ENCODE measurements around the gene PLA1A.
"Not testable (repeated sequence)": the region's sequence is repeated elsewhere in the genome, so short reads cannot be mapped to it uniquely, and the experiment has no call there.

PLA1A gene

DNA sequence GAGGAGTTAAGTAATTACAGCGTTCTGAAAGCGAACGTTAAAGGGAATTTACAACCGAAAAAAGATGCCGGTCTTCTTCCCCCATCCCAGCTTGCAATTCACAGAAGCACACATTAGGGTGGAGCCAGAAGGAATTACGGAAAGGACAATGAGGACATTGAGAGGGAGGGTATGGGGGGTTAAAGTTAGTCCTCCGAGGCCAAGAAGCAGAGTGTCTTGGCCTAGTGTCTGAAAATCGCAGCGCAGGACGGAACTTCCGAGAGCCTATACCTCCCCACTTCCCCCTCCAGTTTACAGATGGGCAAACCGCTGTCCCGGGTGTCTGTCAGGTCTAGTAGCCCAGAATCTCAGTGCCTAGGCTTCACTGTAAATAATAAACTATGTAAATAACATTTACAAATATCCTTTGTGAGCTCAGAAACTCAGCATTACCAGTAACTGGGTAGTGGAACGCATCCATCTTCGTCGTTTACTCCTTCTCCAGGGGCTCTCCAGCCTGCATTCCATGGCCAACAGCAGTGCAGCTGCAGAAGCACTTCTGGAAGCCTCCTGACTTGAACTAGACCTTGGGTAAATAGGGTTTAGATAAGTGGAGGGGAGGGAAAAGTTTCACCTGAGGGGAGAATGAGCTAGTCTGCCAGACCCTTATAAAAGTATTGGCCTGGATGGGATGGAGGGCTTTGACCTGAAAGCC lies 17.5 kb upstream of the PLA1A start:
- peak in 1 of 2 donors; percentile 58 for DNase-seq

DNA sequence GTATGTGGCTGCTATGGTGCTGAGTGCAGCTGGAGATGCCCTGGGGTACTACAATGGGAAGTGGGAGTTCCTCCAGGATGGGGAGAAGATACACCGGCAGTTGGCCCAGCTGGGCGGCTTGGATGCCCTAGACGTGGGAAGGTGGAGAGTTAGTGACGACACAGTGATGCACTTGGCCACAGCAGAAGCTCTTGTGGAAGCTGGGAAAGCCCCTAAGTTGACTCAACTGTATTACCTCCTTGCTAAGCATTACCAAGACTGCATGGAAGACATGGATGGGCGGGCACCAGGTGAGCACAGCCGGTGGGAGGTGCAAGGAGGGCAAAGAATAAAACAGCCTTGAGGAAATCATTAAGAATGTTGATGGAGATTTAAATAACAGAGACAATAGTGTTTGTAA lies 15.5 kb upstream of the PLA1A start:
- peak; percentile 22 to 49 for DNase-seq

GRCh38 chr3:119585208-119585607 lies 12.5 kb upstream of the PLA1A start:
- DNase-seq: no peak

DNA sequence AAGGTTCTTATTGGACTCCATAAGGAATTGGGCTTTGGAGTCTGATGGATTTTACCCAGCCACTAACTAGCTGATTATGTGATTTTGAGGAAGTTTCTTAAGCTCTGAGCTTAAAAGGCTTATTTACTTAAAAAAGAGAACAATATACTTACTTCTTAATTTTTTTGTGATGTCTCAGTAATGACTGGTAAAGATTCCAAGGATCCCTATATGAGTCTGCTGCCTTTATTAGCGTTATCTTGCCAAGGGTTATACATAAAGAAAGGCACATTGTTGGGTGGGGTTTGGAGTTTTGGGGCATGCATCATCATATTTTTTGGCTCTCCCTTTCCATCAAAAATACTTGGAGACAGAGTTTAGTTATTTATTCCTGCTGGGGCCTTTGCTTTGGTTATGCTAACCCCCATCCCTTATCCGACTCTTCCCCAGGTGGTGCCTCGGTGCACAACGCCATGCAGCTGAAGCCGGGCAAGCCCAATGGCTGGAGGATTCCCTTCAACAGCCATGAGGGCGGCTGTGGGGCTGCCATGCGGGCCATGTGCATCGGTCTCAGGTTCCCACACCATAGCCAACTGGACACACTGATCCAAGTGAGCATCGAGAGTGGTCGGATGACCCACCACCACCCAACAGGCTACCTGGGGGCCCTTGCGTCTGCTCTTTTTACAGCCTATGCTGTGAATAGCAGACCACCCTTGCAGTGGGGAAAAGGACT lies 11.7 kb upstream of the PLA1A start:
- no peak for DNase-seq

DNA sequence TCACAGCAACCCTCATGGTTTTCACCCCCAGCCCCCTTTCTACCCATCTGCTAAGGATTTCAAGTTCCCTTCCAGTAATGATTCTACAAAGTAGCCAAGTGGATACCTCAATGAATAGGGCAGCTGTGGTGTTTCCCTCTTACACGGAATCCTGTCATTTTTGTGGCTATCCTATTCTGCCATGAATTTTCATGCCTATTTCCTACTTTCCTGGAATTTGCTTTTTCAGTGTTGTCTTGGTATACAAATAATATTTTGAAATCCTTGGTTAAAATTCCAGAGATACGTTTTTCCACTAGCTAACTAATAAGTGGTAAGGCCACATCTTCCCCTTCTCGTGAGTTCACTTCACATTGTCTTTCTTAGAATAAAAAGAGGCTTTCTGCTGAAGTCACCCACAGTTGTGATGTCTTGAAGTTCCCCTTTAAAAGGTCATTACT lies 10.9 kb upstream of the PLA1A start:
- no peak for DNase-seq

DNA sequence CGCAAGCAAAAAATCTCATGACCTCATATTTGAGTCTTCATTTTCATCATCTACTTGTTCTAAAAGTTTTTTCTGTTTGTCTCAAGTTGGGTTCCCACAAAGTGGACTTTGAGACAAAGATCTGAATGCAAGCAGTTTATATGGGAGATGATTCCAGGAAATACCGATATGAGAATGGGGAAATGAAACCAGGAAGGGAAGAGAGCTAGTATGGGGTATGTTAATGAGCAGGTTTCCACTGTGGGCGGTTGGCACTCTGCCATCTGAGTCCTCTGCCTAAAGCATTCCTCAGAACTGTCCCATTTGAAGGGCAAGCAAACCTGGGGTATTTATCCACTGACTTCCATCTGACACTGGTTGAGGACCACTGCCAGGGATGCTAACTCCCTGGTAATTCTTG lies 9.6 kb upstream of the PLA1A start:
- DNase-seq: peak in 1 of 2 donors; percentile 49

DNA sequence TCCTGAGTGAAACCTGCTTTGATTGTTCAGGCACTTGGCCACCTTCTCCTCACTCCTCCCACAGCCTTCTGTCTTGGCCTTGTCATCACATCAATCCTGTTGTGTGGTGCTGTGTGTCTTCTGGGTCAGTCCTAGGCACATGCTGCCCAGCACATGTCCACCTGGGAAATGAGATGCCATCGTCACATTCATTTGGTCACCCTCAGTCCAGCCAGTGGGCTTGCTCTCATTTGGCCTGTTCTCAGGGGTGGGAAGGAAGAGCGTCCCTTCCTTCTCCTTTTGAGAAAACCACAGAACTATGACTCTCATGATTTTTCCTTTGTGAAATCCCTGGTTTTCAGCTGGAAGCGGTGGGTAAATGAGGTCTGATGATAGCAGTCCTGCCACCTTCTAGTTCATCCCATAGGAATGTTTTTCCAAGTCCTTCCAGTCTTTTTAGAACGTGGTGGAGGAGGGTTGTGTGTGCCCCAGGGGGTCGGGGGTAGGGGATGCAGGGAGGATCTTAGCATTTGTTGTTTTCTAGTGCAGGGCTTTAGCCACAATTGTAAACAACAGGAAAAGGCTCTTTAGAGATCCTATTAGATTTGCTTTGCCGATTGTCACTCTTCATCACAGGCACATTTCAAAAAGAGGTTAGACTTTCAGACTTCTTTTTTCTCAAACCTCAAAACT lies 8.4 kb upstream of the PLA1A start:
- peak in 1 of 2 donors; percentile 47 for DNase-seq

GRCh38 chr3:119590706-119591105 lies 7.0 kb upstream of the PLA1A start:
- no peak for DNase-seq

- no peak for DNase-seq
Observed at GRCh38 chr3:119592861-119593260, 4.8 kb upstream of the PLA1A start.

- DNase-seq: no peak
Observed at GRCh38 chr3:119594066-119594465, 3.6 kb upstream of the PLA1A start.

GRCh38 chr3:119594929-119595328 lies 2.8 kb upstream of the PLA1A start:
- DNase-seq: not testable (repeated sequence)

DNA sequence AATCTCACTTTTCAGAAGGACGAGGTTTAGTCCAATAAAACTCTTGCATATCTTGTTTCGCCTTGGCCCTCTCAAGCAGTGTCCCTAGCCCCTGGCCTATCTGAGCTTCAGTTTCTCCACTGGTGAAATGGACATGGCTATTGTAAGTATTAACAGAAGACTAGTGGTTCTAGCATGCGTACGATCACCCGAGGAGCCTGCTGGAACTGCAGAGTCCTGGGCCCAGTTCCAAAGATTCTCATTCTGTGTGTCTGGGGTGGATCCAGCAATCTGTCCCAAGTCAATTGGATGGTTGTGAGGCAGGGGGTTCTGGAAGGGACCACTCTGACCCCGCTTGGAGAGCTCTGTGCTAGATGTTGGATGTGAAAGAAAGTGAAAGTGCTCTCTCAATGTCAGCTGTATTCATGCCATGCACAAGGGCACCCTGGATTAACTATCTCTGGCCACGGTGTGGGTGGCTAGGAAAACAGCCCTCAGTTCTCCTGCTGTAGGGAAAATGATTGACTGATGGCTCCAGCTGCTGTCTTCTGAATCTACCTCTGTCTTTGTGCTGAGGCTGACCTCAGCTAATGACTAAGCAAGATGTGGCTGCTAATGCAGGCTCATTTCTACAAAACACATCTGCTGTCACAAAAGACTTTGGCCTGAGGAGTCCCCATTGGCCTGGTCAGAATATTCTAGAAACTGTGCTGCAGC lies 1.9 kb upstream of the PLA1A start:
- no peak for DNase-seq

DNA sequence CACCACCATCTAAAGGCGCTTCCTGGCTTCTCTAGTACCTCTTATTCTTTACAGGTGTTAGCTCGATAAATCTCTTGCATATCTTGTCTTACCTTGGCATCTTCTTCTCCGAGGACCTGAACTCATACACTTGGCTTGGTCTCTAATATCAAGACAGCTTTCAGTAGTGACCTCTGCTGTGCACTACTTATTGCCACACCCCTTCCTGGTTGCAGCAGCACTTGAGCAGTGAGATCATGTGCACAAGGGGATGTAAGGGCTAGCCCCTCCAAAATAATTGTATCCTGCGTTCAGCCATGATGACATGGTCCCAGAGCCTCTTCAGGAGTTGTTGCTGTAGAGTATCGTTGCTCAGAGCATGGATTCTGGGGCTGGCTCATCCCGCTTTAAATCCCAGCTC lies 1.3 kb upstream of the PLA1A start:
- DNase-seq: no peak

GRCh38 chr3:119598410-119599098 lies 869 bp downstream of the PLA1A start:
- no peak for DNase-seq

DNA sequence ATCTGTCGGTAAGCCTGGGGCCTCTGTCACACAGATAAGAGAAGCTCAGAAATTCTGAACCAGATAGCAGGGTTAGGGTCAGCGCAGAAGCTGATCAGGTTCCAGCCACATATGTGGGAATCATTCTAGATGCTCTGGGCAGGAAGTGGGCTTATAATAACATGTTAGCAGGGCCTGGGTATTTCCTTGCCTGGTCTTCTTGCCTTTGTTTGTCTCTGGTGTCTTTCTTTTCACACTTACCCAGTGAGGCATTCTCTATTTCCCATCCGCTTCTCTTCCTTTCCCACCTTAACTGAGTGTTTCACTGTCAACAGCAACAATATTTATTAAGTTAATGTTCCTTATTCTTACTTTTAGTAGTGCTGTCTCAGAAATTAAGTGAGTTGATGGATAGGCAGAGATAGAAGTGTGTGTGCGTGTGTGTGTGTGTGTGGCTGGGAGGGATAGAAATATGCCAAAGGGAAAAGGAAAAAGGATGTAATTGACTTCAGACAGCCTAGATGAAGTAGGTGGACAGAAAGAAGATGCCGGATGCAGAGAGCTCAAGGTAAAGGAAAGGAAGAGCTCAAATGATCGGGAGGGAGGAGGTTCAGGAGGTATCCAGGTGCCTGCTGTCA lies 2.0 kb downstream of the PLA1A start:
- no peak for DNase-seq

- peak; percentile 13 to 25 for DNase-seq
Observed at GRCh38 chr3:119600732-119601131, 3.0 kb downstream of the PLA1A start.

- no peak for DNase-seq
Observed at GRCh38 chr3:119601154-119601553, 3.5 kb downstream of the PLA1A start.

DNA sequence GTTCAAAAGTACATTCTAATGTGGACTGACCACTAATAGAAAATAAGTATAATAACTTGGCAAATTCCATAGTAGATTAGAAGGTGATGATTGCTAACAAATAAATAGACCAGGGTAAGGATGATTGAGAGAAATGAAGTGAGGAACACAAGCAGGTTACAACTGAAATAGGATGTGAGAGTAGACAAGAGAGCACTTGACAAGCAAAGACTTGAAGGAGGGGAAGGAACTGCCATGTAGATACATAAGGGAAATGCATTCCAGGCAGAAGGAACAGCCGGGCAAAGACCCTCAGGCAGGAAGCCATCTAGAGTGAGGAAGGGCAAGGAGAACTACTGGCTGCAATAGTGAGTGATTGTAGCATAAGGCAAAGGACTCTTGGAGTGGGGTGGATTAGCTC lies 5.0 kb downstream of the PLA1A start:
- DNase-seq: no peak

GRCh38 chr3:119604878-119605277 lies 7.2 kb downstream of the PLA1A start:
- DNase-seq: no peak

DNA sequence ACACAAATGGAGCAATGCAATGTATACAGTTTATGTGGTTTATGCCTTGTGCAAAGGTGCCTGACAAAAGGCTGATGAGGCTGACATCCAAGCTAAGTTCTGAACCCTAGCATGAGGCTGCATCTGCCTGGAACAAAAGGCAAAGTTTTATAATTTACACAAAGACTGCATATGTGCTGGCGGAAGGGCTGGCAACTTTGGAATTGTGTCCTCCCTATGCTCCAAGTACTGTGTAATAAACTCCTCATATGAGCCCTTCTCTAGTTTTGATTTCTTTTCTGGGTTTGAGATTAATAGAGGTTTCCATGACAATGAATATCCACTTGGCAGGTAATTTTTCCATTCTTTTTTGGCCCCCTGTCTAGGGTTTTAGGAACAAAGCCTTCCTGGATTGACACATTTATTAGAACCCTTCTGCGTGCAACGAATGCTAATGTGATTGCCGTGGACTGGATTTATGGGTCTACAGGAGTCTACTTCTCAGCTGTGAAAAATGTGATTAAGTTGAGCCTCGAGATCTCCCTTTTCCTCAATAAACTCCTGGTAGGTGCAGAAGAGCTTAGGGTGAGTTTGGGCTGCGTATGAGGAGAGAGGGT lies 10.8 kb downstream of the PLA1A start:
- DNase-seq: no peak

DNA sequence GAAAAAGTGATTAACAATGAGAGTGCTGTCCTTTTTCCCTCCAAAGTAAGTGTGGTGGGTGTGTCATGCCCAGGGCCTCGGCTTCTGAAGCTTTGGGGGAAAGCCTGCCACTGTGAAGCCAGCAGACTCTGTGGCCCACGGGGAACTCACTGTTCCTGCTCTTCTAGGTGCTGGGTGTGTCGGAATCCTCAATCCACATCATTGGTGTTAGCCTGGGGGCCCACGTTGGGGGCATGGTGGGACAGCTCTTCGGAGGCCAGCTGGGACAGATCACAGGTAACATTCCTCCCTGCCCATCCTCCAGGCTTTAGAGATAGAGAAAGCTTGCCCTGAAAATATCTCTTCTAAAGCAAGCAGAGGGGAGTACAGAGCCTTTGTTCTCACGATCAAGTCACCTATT lies 11.6 kb downstream of the PLA1A start:
- DNase-seq: no peak

- no peak for DNase-seq
Observed at GRCh38 chr3:119611664-119612063, 14.0 kb downstream of the PLA1A start.

Data from CD4-positive, alpha-beta T cell treated with Interleukin-1 beta for 1 hour (primary cell).